HG02798 (cell line): ENCODE measurements around the gene NCK2.

Experiments
- ATAC-seq: cut with Tn5 transposase; IDR thresholded peaks from one replicate; pipeline ENCODE4 v1.9.1; 2021; ENCODE audit warnings: mild to moderate bottlenecking; ENCODE audit not compliant: unreplicated experiment, poor library complexity

NCK2 gene

GRCh38 chr2:105773568-105773967 lies 28.9 kb downstream of the NCK2 start:
- ATAC-seq = no peak

GRCh38 chr2:105774781-105775337 lies 30.1 kb downstream of the NCK2 start:
- no peak for ATAC-seq

GRCh38 chr2:105775809-105776559 lies 31.3 kb downstream of the NCK2 start:
- peak; percentile 54 for ATAC-seq

GRCh38 chr2:105776560-105776928 lies 31.8 kb downstream of the NCK2 start:
- ATAC-seq = no peak

GRCh38 chr2:105777031-105777482 lies 32.3 kb downstream of the NCK2 start:
- peak; percentile 50 for ATAC-seq

GRCh38 chr2:105777506-105778055 lies 32.9 kb downstream of the NCK2 start:
- no peak for ATAC-seq

GRCh38 chr2:105778080-105778607 lies 33.4 kb downstream of the NCK2 start:
- ATAC-seq = no peak

- no peak for ATAC-seq
Measured at GRCh38 chr2:105779394-105779793, 34.7 kb downstream of the NCK2 start.

- ATAC-seq = no peak
Measured at GRCh38 chr2:105780606-105781005, 35.9 kb downstream of the NCK2 start.

- no peak for ATAC-seq
Measured at GRCh38 chr2:105781274-105781978, 36.7 kb downstream of the NCK2 start.

- no peak for ATAC-seq
Measured at GRCh38 chr2:105782123-105782522, 37.4 kb downstream of the NCK2 start.

GRCh38 chr2:105782646-105783045 lies 37.9 kb downstream of the NCK2 start:
- ATAC-seq = no peak

GRCh38 chr2:105783151-105783738 lies 38.5 kb downstream of the NCK2 start:
- no peak for ATAC-seq

GRCh38 chr2:105783972-105784371 lies 39.3 kb downstream of the NCK2 start:
- no peak for ATAC-seq

- no peak for ATAC-seq
Measured at GRCh38 chr2:105784589-105784988, 39.9 kb downstream of the NCK2 start.

GRCh38 chr2:105785095-105785847 lies 40.6 kb downstream of the NCK2 start:
- ATAC-seq = no peak

- no peak for ATAC-seq
Measured at GRCh38 chr2:105786231-105787230, 41.8 kb downstream of the NCK2 start.

- ATAC-seq = no peak
Measured at GRCh38 chr2:105787376-105788318, 42.9 kb downstream of the NCK2 start.
